ENCODE measurements around the gene ACTR1B. TPM values are rescaled to one million over a fixed set of nuclear protein-coding genes. Genes with fewer than 3 reads are reported as not detected.

The ACTR1B gene
- polyA plus RNA-seq, 1 of the 3 experiments (the other 2 are of a cell fraction): 51.5 TPM

- no peak for TF ChIP-seq MAX (IDR thresholded peaks at IDR 0.05; ENCODE audit: low read depth)
Measured at GRCh38 chr2:97677480-97677879, 13.6 kb upstream of the ACTR1B start (continued).

- Histone ChIP-seq H3K9me3 (no peaks in the 10 kb centered on the region), H3K4me1 (ENCODE audit: control insufficient read depth in 1 of 2, insufficient read depth in 2 of 2, low read depth in 1 of 2, low read length in 1 of 2) (no peaks in the 10 kb centered on the region), H3K4me3 (ENCODE audit: low read depth in 2 of 2, low read length in 1 of 2) (no peak overlapping the region), H2AFZ (ENCODE audit: low read depth) (no peak overlapping the region), H3K9me2 (no peaks in the 10 kb centered on the region), H3K27ac (ENCODE audit: low read depth in 2 of 2, low read length in 1 of 2) (no peak overlapping the region), H3K27me3 (ENCODE audit: insufficient read depth) (no peaks in the 10 kb centered on the region), H3K36me3 (replicated peaks in 1 of 2; ENCODE audit: control insufficient read depth in 1 of 2, insufficient read depth in 2 of 2, low read length in 1 of 2) (no peaks in the 10 kb centered on the region), H4K20me1 (ENCODE audit: insufficient read depth) (no peaks in the 10 kb centered on the region), H3K9ac (no peak overlapping the region), H3K4me2 (no peak overlapping the region), H3F3A (replicated peaks; ENCODE audit: insufficient read depth) (no peaks in the 10 kb centered on the region), H3K79me2 (ENCODE audit: insufficient read depth) (no peaks in the 10 kb centered on the region)
- POLR2A ChIA-PET: no interaction called here
- WGBS (ENCODE audit: low lambda C conversion rate): 82% methylated on average over 1 of the region's 1 CpG
- CTCF ChIA-PET: interaction anchor here (0.7 to 3.5 kb wide), 6 partner anchors 12 to 86 kb away, joined by 3 to 26 read pairs (median 4); partner anchors contain the start of genes ACTR1B and COX5B
- DNase-seq: no peak
- no peak for TF ChIP-seq TCF12 (IDR thresholded peaks at IDR 0.05)
- TF ChIP-seq GABPA (IDR thresholded peaks at IDR 0.05; ENCODE audit: low read depth): no peak
- no peak for TF ChIP-seq USF1 (IDR thresholded peaks at IDR 0.05; ENCODE audit: borderline replicate concordance, low read depth)
- TF ChIP-seq SMC3 (IDR thresholded peaks at IDR 0.05; ENCODE audit: low read depth, low read length): no peak
- no peak for TF ChIP-seq TAF1 (IDR thresholded peaks at IDR 0.05; ENCODE audit: borderline replicate concordance, low read depth, low read length)
- no peak for TF ChIP-seq FOXM1 (IDR thresholded peaks at IDR 0.05; ENCODE audit: low read depth)
- no peak for TF ChIP-seq RXRA (IDR thresholded peaks at IDR 0.05; ENCODE audit: borderline replicate concordance, low read depth)
- no peak for TF ChIP-seq RCOR1 (IDR thresholded peaks at IDR 0.05; ENCODE audit: low read length)
- TF ChIP-seq REST (IDR thresholded peaks at IDR 0.05; ENCODE audit: low read depth, low read length): no peak
- TF ChIP-seq USF2 (IDR thresholded peaks at IDR 0.05; ENCODE audit: borderline replicate concordance, low read depth, low read length): no peak
- no peak for TF ChIP-seq ELF1 (IDR thresholded peaks at IDR 0.05)
Measured at GRCh38 chr2:97676620-97677019, 12.8 kb upstream of the ACTR1B start.
